ENCODE results near the gene CFAP92. TPM values are rescaled to one million over a fixed set of nuclear protein-coding genes. Genes with fewer than 3 reads are reported as not detected.

The CFAP92 gene
- polyA plus RNA-seq, 1 donor: 0.78 TPM

GRCh38 chr3:129025691-129026435 lies 32.0 kb upstream of the CFAP92 start:
- H3K4me3 ChIP-seq (ENCODE audit: low read length): no peak overlapping the region
- H3K9me3 ChIP-seq (ENCODE audit: control insufficient read depth, low read depth, low read length): no peaks in the 10 kb centered on the region
- H3K27me3 ChIP-seq (ENCODE audit: control insufficient read depth, insufficient read depth, low read length): peaks cover 21% of the 10 kb centered on the region
- H3K27ac ChIP-seq (ENCODE audit: low read length): no peak overlapping the region
- DNase-seq: no peak
- WGBS (ENCODE audit: insufficient coverage, low lambda C conversion rate): no CpG with 5 or more reads among the region's 8 CpGs
- H3K4me1 ChIP-seq (ENCODE audit: control insufficient read depth, insufficient read depth, low read length): peaks cover 7% of the 10 kb centered on the region
- H3K36me3 ChIP-seq (ENCODE audit: control insufficient read depth, insufficient read depth, low read length): no peaks in the 10 kb centered on the region

GRCh38 chr3:129025108-129025507 lies 31.2 kb upstream of the CFAP92 start:
- peaks cover 7% of the 10 kb centered on the region for H3K4me1 ChIP-seq (ENCODE audit: control insufficient read depth, insufficient read depth, low read length)
- H3K4me3 ChIP-seq (ENCODE audit: low read length): no peak overlapping the region
- WGBS (ENCODE audit: insufficient coverage, low lambda C conversion rate): 100% methylated on average over 1 of the region's 15 CpGs
- H3K27ac ChIP-seq (ENCODE audit: low read length): no peak overlapping the region
- DNase-seq: no peak
- H3K36me3 ChIP-seq (ENCODE audit: control insufficient read depth, insufficient read depth, low read length): no peaks in the 10 kb centered on the region
- H3K27me3 ChIP-seq (ENCODE audit: control insufficient read depth, insufficient read depth, low read length): peaks cover 21% of the 10 kb centered on the region
- H3K9me3 ChIP-seq (ENCODE audit: control insufficient read depth, low read depth, low read length): no peaks in the 10 kb centered on the region

DNA sequence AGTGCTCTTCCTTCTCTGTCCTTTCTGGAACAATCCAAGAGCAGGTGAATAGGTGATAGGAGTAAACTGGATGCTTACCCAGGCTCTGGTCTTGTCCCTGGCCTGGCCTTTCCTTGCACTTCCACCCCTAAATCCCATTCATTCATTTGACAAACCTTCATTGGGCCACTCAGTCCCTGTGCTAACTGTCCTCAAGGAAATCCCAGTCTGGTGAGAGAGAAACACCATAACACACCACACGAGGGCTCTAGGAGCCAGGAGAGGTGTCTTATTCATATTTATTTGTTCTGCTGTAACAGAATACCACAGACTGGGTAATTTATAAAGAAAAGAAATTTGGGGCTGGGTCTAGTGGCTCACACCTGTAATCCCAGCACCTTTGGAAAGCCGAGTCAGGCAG lies 30.0 kb upstream of the CFAP92 start:
- H3K9me3 ChIP-seq (ENCODE audit: control insufficient read depth, low read depth, low read length): no peaks in the 10 kb centered on the region
- no peaks in the 10 kb centered on the region for H3K36me3 ChIP-seq (ENCODE audit: control insufficient read depth, insufficient read depth, low read length)
- no CpG with 5 or more reads among the region's 2 CpGs for WGBS (ENCODE audit: insufficient coverage, low lambda C conversion rate)
- H3K27me3 ChIP-seq (ENCODE audit: control insufficient read depth, insufficient read depth, low read length): peaks cover 20% of the 10 kb centered on the region
- H3K27ac ChIP-seq (ENCODE audit: low read length): no peak overlapping the region
- peaks cover 7% of the 10 kb centered on the region for H3K4me1 ChIP-seq (ENCODE audit: control insufficient read depth, insufficient read depth, low read length)
- no peak overlapping the region for H3K4me3 ChIP-seq (ENCODE audit: low read length)
- DNase-seq: no peak

DNA sequence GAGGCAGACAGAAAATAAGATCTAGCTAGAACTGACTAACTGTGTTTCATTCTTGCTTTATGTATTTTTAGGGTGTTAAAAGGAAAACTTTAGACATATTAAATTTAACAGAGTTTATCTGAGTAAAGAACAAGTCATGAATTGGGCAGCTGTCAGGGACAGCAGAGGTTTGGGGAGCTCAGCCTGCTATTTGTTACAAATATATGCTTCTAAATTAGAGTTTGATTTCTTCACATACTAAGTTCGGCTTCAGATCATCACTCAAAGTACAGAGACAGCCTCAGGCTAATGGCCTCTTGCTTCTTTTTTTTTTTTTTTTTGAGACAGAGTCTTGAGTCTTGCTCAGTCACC lies 29.1 kb upstream of the CFAP92 start:
- H3K27ac ChIP-seq (ENCODE audit: low read length): no peak overlapping the region
- peaks cover 19% of the 10 kb centered on the region for H3K27me3 ChIP-seq (ENCODE audit: control insufficient read depth, insufficient read depth, low read length)
- WGBS (ENCODE audit: insufficient coverage, low lambda C conversion rate): no CpG with 5 or more reads among the region's 1 CpG
- no peaks in the 10 kb centered on the region for H3K9me3 ChIP-seq (ENCODE audit: control insufficient read depth, low read depth, low read length)
- no peaks in the 10 kb centered on the region for H3K36me3 ChIP-seq (ENCODE audit: control insufficient read depth, insufficient read depth, low read length)
- H3K4me3 ChIP-seq (ENCODE audit: low read length): no peak overlapping the region
- no peak for DNase-seq
- H3K4me1 ChIP-seq (ENCODE audit: control insufficient read depth, insufficient read depth, low read length): peaks cover 7% of the 10 kb centered on the region

DNA sequence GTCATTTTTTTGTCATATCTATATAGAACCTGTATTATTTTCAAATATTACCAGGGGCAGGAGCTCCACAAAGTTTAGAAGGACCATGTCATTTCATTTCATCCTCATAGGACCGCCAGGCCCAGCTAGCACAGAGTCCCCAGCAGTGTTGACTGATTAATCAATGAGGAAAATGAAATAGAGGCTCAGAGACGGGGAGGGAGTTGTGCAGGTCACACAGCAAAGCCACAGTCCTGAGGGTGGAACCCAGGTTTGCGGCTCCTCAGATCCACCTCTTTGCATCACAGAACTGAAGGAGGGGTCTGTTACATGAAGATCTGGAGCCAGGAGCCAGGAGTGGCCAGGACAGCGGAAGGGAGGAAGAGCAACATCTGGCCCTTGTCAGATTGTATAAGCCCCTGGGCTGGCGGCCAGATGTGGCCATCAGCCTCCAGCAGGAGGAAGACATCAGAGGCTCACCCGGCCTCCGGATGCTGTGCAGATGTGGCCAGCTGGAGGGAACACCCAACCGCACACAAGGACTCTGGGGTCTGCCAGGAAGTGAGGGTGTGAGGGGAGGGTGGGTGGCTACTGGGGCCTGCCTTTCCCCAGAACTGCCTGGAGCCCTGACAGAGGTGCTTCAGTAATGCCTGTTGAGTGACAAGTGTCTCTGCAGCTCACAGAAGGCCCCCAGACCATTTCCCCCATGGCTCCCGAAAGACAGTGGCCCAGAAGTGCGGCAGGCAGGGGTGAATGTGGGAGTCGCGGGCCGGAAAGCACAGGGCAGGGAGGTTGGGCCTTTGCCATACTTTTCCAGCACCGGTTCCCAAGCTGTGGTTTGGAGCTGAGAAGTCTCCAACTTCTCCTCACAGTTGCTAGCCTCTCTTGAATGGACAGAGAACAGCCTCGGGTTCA lies 28.5 kb upstream of the CFAP92 start:
- Histone ChIP-seq H3K4me3 (ENCODE audit: low read length) (no peak overlapping the region), H3K9me3 (ENCODE audit: control insufficient read depth, low read depth, low read length) (no peaks in the 10 kb centered on the region), H3K27me3 (ENCODE audit: control insufficient read depth, insufficient read depth, low read length) (peaks cover 19% of the 10 kb centered on the region), H3K4me1 (ENCODE audit: control insufficient read depth, insufficient read depth, low read length) (peaks cover 5% of the 10 kb centered on the region), H3K36me3 (ENCODE audit: control insufficient read depth, insufficient read depth, low read length) (no peaks in the 10 kb centered on the region), H3K27ac (ENCODE audit: low read length) (no peak overlapping the region)
- peak; percentile 51 to 65 for DNase-seq
- no CpG with 5 or more reads among the region's 15 CpGs for WGBS (ENCODE audit: insufficient coverage, low lambda C conversion rate)

DNA sequence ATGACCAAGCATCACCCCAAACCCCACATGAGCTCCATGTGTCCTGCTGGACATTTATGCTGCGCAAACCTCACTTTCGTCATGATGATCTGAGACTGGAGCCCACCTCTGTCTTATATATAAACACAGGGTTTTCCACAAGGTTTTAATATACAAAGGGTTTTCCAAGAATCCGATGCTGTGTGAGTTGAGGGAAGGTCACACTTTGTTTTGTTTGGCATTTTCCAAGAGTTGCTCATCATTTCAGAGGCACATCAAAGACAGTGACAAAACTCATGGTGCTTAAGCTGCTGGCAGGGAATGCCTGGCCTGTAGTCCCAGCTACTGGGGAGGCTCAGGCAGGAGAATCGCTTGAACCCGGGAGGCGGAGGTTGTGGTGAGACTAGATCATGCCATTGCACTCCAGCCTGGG lies 27.3 kb upstream of the CFAP92 start:
- no peak overlapping the region for H3K27ac ChIP-seq (ENCODE audit: low read length)

GRCh38 chr3:129020691-129021090 lies 26.8 kb upstream of the CFAP92 start:
- Histone ChIP-seq H3K4me1 (ENCODE audit: control insufficient read depth, insufficient read depth, low read length) (peaks cover 7% of the 10 kb centered on the region), H3K9me3 (ENCODE audit: control insufficient read depth, low read depth, low read length) (no peaks in the 10 kb centered on the region), H3K27me3 (ENCODE audit: control insufficient read depth, insufficient read depth, low read length) (peaks cover 9% of the 10 kb centered on the region), H3K36me3 (ENCODE audit: control insufficient read depth, insufficient read depth, low read length) (no peaks in the 10 kb centered on the region), H3K4me3 (ENCODE audit: low read length) (no peak overlapping the region), H3K27ac (ENCODE audit: low read length) (no peak overlapping the region)
- DNase-seq: no peak
- no CpG with 5 or more reads among the region's 5 CpGs for WGBS (ENCODE audit: insufficient coverage, low lambda C conversion rate)

More for the DNA sequence above, 27.3 kb upstream of the CFAP92 start:
- peaks cover 13% of the 10 kb centered on the region for H3K27me3 ChIP-seq (ENCODE audit: control insufficient read depth, insufficient read depth, low read length)
- H3K9me3 ChIP-seq (ENCODE audit: control insufficient read depth, low read depth, low read length): no peaks in the 10 kb centered on the region
- H3K36me3 ChIP-seq (ENCODE audit: control insufficient read depth, insufficient read depth, low read length): no peaks in the 10 kb centered on the region
- peaks cover 4% of the 10 kb centered on the region for H3K4me1 ChIP-seq (ENCODE audit: control insufficient read depth, insufficient read depth, low read length)
- no peak overlapping the region for H3K4me3 ChIP-seq (ENCODE audit: low read length)
- no CpG with 5 or more reads among the region's 6 CpGs for WGBS (ENCODE audit: insufficient coverage, low lambda C conversion rate)
- no peak for DNase-seq

DNA sequence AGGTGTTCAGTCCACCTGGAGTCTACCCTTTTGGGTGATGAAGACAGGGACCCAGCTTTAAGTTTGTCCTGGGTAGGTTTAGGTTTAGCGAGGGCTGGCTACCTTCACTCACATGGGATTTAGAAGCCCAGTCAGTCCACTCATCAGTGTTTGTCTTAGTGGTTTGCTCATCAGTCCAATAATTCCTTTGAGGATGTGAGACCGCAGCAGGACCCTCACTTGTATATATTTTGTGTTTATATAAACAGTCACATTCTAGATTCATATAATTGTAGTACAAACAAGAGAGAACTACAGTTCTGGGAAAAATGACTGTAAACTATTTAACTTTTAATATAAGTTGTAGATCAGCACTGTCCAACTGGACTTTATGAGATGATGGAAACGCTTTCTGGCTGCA lies 25.4 kb upstream of the CFAP92 start:
- H3K27ac ChIP-seq (ENCODE audit: low read length): no peak overlapping the region
- H3K9me3 ChIP-seq (ENCODE audit: control insufficient read depth, low read depth, low read length): no peaks in the 10 kb centered on the region
- DNase-seq: no peak
- no CpG with 5 or more reads among the region's 3 CpGs for WGBS (ENCODE audit: insufficient coverage, low lambda C conversion rate)
- no peak overlapping the region for H3K4me3 ChIP-seq (ENCODE audit: low read length)
- peaks cover 7% of the 10 kb centered on the region for H3K4me1 ChIP-seq (ENCODE audit: control insufficient read depth, insufficient read depth, low read length)
- H3K27me3 ChIP-seq (ENCODE audit: control insufficient read depth, insufficient read depth, low read length): no peaks in the 10 kb centered on the region
- H3K36me3 ChIP-seq (ENCODE audit: control insufficient read depth, insufficient read depth, low read length): no peaks in the 10 kb centered on the region

DNA sequence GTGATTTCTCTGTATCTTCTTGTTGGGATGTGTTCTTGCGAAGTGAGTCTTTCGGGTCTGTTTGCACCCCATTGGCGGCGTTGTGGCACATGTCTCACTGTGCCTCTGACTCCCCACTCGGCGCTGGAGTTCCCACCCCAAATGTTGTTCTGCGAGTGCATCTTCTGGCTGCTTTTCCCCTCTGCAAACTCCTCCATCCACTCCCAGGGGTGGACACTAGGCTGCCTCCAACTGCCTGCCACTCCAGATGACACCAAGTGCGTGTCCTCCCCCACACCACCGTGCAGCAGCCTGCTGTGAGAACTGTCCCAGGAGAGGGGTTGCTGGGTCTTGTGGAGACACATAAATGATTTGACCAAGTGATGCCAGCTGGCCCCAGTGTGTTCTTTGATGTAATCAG lies 24.9 kb upstream of the CFAP92 start:
- DNase-seq: no peak
- Histone ChIP-seq H3K36me3 (ENCODE audit: control insufficient read depth, insufficient read depth, low read length) (no peaks in the 10 kb centered on the region), H3K4me3 (ENCODE audit: low read length) (no peak overlapping the region), H3K27me3 (ENCODE audit: control insufficient read depth, insufficient read depth, low read length) (no peaks in the 10 kb centered on the region), H3K27ac (ENCODE audit: low read length) (no peak overlapping the region), H3K4me1 (ENCODE audit: control insufficient read depth, insufficient read depth, low read length) (peaks cover 7% of the 10 kb centered on the region), H3K9me3 (ENCODE audit: control insufficient read depth, low read depth, low read length) (no peaks in the 10 kb centered on the region)
- no CpG with 5 or more reads among the region's 9 CpGs for WGBS (ENCODE audit: insufficient coverage, low lambda C conversion rate)

GRCh38 chr3:129018271-129018670 lies 24.4 kb upstream of the CFAP92 start:
- no peak overlapping the region for H3K4me3 ChIP-seq (ENCODE audit: low read length)
- no peak for DNase-seq
- WGBS (ENCODE audit: insufficient coverage, low lambda C conversion rate): no CpG with 5 or more reads among the region's 2 CpGs
- H3K9me3 ChIP-seq (ENCODE audit: control insufficient read depth, low read depth, low read length): no peaks in the 10 kb centered on the region
- peaks cover 7% of the 10 kb centered on the region for H3K4me1 ChIP-seq (ENCODE audit: control insufficient read depth, insufficient read depth, low read length)
- H3K27ac ChIP-seq (ENCODE audit: low read length): no peak overlapping the region
- H3K36me3 ChIP-seq (ENCODE audit: control insufficient read depth, insufficient read depth, low read length): no peaks in the 10 kb centered on the region
- no peaks in the 10 kb centered on the region for H3K27me3 ChIP-seq (ENCODE audit: control insufficient read depth, insufficient read depth, low read length)

Data from large intestine (tissue), 3 donors.